ENCODE measurements around the gene PRKCQ. TPM values are rescaled to one million over a fixed set of nuclear protein-coding genes. Genes with fewer than 3 reads are reported as not detected.

The PRKCQ gene
- total and polyA plus RNA-seq, 2 experiments from 2014 or later, result 0.43 to 0.97 TPM

- Histone ChIP-seq H3K36me3 (replicated peaks; ENCODE audit: insufficient read depth, low read depth) (no peaks in the 10 kb centered on the region), H3K27me3 (no peaks in the 10 kb centered on the region), H3K4me1 (ENCODE audit: insufficient read depth) (no peaks in the 10 kb centered on the region), H3K4me2 (no peak overlapping the region), H3K9me3 (ENCODE audit: low read depth) (no peaks in the 10 kb centered on the region), H3K4me3 (no peak overlapping the region), H3K9me2 (replicated peaks; ENCODE audit: insufficient read depth) (no peaks in the 10 kb centered on the region), H4K20me1 (ENCODE audit: insufficient read depth, poor library complexity, severe bottlenecking) (no peaks in the 10 kb centered on the region), H2AFZ (no peak overlapping the region), H3K79me2 (no peaks in the 10 kb centered on the region), H3K27ac (no peak overlapping the region)
- 96% methylated on average over 12 of the region's 12 CpGs for WGBS (ENCODE audit: low lambda C conversion rate, missing lambda C conversion rate)
- no peak for TF ChIP-seq EZH2phosphoT487 (IDR thresholded peaks at IDR 0.05; ENCODE audit: low read depth, severe bottlenecking, unreplicated experiment)
- no peak for TF ChIP-seq CTCF (IDR thresholded peaks at IDR 0.05; ENCODE audit: poor library complexity)
- no peak for TF ChIP-seq EZH2 (IDR thresholded peaks at IDR 0.05; ENCODE audit: borderline replicate concordance)
- DNase-seq (ENCODE audit: low spot score), result no peak
These were observed 21.2 kb downstream of the PRKCQ start for GRCh38 chr10:6558759-6559461.

- H3K36me3 ChIP-seq (replicated peaks; ENCODE audit: insufficient read depth, low read depth), result no peaks in the 10 kb centered on the region
- H3K4me2 ChIP-seq, result no peak overlapping the region
- H4K20me1 ChIP-seq (ENCODE audit: insufficient read depth, poor library complexity, severe bottlenecking), result no peaks in the 10 kb centered on the region
- no peak overlapping the region for H3K27ac ChIP-seq
- no peaks in the 10 kb centered on the region for H3K27me3 ChIP-seq
- no peaks in the 10 kb centered on the region for H3K79me2 ChIP-seq
- 48% methylated on average over 2 of the region's 2 CpGs for WGBS (ENCODE audit: low lambda C conversion rate, missing lambda C conversion rate)
- H3K9me3 ChIP-seq (ENCODE audit: low read depth), result no peaks in the 10 kb centered on the region
- H3K9me2 ChIP-seq (replicated peaks; ENCODE audit: insufficient read depth), result no peaks in the 10 kb centered on the region
- no peak overlapping the region for H3K4me3 ChIP-seq
- no peak for TF ChIP-seq EZH2 (IDR thresholded peaks at IDR 0.05; ENCODE audit: borderline replicate concordance)
- TF ChIP-seq EZH2phosphoT487 (IDR thresholded peaks at IDR 0.05; ENCODE audit: low read depth, severe bottlenecking, unreplicated experiment), result no peak
- no peak for TF ChIP-seq CTCF (IDR thresholded peaks at IDR 0.05; ENCODE audit: poor library complexity)
- DNase-seq (ENCODE audit: low spot score), result no peak
- H3K4me1 ChIP-seq (ENCODE audit: insufficient read depth), result no peaks in the 10 kb centered on the region
- no peak overlapping the region for H2AFZ ChIP-seq
These were observed 21.8 kb downstream of the PRKCQ start for GRCh38 chr10:6558272-6558671.

- no peak overlapping the region for H3K4me2 ChIP-seq
- DNase-seq (ENCODE audit: low spot score), result no peak
- H3K9me3 ChIP-seq (ENCODE audit: low read depth), result no peaks in the 10 kb centered on the region
- no peaks in the 10 kb centered on the region for H3K36me3 ChIP-seq (replicated peaks; ENCODE audit: insufficient read depth, low read depth)
- no peaks in the 10 kb centered on the region for H3K4me1 ChIP-seq (ENCODE audit: insufficient read depth)
- no peak for TF ChIP-seq CTCF (IDR thresholded peaks at IDR 0.05; ENCODE audit: poor library complexity)
- TF ChIP-seq EZH2phosphoT487 (IDR thresholded peaks at IDR 0.05; ENCODE audit: low read depth, severe bottlenecking, unreplicated experiment), result no peak
- no peak for TF ChIP-seq EZH2 (IDR thresholded peaks at IDR 0.05; ENCODE audit: borderline replicate concordance)
- H3K9me2 ChIP-seq (replicated peaks; ENCODE audit: insufficient read depth), result no peaks in the 10 kb centered on the region
- H3K27me3 ChIP-seq, result no peaks in the 10 kb centered on the region
- no peak overlapping the region for H2AFZ ChIP-seq
- no peak overlapping the region for H3K27ac ChIP-seq
- no peaks in the 10 kb centered on the region for H4K20me1 ChIP-seq (ENCODE audit: insufficient read depth, poor library complexity, severe bottlenecking)
- no peaks in the 10 kb centered on the region for H3K79me2 ChIP-seq
- WGBS (ENCODE audit: low lambda C conversion rate, missing lambda C conversion rate), result 78% methylated on average over 7 of the region's 7 CpGs
- H3K4me3 ChIP-seq, result no peak overlapping the region
These were observed 26.1 kb downstream of the PRKCQ start for GRCh38 chr10:6553937-6554336.

Data from hepatocyte (in vitro differentiated cells).